ENCODE measurements around the gene TREH. TPM values are rescaled to one million over a fixed set of nuclear protein-coding genes. Genes with fewer than 3 reads are reported as not detected.
"Not testable (repeated sequence)": the region's sequence is repeated elsewhere in the genome, so short reads cannot be mapped to it uniquely, and the experiment has no call there.

Gene TREH
- total and polyA plus RNA-seq, 2 donors from 2014 or later, result 1.0 to 10.2 TPM

DNA sequence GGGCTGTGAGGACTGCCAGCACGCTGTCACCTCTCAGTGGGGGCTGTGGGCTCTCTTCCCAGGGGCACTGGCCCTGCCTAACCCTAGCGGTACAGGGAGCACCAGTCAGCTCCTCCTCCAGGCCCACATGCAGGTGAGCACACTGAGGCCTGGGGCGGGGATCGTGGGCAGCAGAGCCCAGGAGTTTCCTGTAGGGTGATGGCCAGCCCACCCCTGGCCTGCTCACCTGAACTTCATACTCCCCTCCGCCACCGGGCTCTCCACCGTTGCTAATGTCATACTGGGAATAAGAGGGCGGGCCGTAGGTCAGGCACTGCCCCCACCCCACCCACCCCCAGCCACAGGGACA lies 10.0 kb upstream of the TREH start:
- intact Hi-C loops (cut with DNase I), result loop anchor here (2.0 kb wide), 1 partner anchor 267 kb away; the partner anchor contains the start of gene UPK2
- Histone ChIP-seq H3K36me3 (ENCODE audit: control insufficient read depth in 2 of 3, insufficient read depth in 3 of 3, low read length in 3 of 3) (no peaks in the 10 kb centered on the region), H3K4me3 (ENCODE audit: low read length in 3 of 3) (peak overlapping the region in 1 of 3 donors; percentile 45), H3K27ac (ENCODE audit: low read depth in 2 of 2, low read length in 2 of 2) (peak overlapping the region in 1 of 2 donors; percentile 57), H3K4me1 (ENCODE audit: control insufficient read depth in 2 of 3, insufficient read depth in 2 of 3, low read depth in 1 of 3, low read length in 3 of 3) (peaks cover 0 to 7% (median 0%) of the 10 kb centered on the region in 3 donors), H3K9me3 (ENCODE audit: control insufficient read depth in 2 of 3, insufficient read depth in 1 of 3, low read length in 3 of 3) (no peaks in the 10 kb centered on the region), H3K9ac (ENCODE audit: low read length in 3 of 3) (no peak overlapping the region), H3K27me3 (ENCODE audit: control insufficient read depth, insufficient read depth, low read length) (no peaks in the 10 kb centered on the region)
- FAIRE-seq (no peak), DNase-seq (no peak)
- TF ChIP-seq, protein P1, sequence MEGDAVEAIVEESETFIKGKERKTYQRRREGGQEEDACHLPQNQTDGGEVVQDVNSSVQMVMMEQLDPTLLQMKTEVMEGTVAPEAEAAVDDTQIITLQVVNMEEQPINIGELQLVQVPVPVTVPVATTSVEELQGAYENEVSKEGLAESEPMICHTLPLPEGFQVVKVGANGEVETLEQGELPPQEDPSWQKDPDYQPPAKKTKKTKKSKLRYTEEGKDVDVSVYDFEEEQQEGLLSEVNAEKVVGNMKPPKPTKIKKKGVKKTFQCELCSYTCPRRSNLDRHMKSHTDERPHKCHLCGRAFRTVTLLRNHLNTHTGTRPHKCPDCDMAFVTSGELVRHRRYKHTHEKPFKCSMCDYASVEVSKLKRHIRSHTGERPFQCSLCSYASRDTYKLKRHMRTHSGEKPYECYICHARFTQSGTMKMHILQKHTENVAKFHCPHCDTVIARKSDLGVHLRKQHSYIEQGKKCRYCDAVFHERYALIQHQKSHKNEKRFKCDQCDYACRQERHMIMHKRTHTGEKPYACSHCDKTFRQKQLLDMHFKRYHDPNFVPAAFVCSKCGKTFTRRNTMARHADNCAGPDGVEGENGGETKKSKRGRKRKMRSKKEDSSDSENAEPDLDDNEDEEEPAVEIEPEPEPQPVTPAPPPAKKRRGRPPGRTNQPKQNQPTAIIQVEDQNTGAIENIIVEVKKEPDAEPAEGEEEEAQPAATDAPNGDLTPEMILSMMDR (IDR thresholded peaks at IDR 0.05; ENCODE audit: borderline replicate concordance, extremely low read depth, insufficient read depth), result no peak

DNA sequence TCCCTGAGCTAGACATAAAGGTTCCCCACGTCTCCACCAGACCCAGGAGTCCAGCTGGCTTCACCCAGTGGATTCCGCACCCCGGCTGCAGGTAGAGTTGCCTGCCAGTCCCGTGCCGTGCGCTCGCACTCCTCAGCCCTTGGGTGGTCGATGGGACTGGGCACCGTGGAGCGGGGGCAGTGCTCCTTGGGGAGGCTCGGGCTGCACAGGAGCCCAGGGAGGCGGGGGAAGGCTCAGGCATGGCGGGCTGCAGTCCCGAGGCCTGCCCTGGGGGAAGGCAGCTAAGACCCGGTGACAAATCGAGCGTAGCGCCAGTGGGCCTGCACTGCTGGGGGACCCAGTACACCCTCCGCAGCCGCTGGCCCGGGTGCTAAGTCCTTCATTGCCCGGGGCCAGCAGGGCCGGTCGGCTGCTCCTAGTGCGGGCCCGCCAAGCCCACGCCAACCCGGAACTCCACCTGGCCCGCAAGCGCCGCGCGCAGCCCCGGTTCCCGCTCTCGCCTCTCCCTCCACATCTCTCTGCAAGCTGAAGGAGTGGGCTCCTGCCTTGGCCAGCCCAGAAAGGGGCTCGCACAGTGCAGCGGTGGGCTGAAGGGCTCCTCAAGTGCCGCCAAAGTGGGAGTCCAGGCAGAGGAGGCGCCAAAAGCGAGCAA lies 9.5 kb upstream of the TREH start:
- DNase-seq, result peak in 1 of 5 donors; percentile 76
- no peak for FAIRE-seq
- H3K27me3 ChIP-seq (ENCODE audit: control insufficient read depth, insufficient read depth, low read length), result no peaks in the 10 kb centered on the region
- intact Hi-C loops (cut with DNase I), result loop anchor here (2.0 kb wide), 1 partner anchor 268 kb away; the partner anchor contains the start of gene UPK2
- no peak overlapping the region for H3K4me3 ChIP-seq (ENCODE audit: low read length in 3 of 3)
- TF ChIP-seq, protein P1 (IDR thresholded peaks at IDR 0.05; ENCODE audit: borderline replicate concordance, extremely low read depth, insufficient read depth), result no peak
- no peaks in the 10 kb centered on the region for H3K9me3 ChIP-seq (ENCODE audit: control insufficient read depth in 2 of 3, insufficient read depth in 1 of 3, low read length in 3 of 3)
- no peaks in the 10 kb centered on the region for H3K36me3 ChIP-seq (ENCODE audit: control insufficient read depth in 2 of 3, insufficient read depth in 3 of 3, low read length in 3 of 3)
- no peak overlapping the region for H3K9ac ChIP-seq (ENCODE audit: low read length in 3 of 3)
- peak overlapping the region in 1 of 2 donors; percentile 57 for H3K27ac ChIP-seq (ENCODE audit: low read depth in 2 of 2, low read length in 2 of 2)
- peaks cover 0 to 7% (median 0%) of the 10 kb centered on the region in 3 donors for H3K4me1 ChIP-seq (ENCODE audit: control insufficient read depth in 2 of 3, insufficient read depth in 2 of 3, low read depth in 1 of 3, low read length in 3 of 3)

- H3K4me3 ChIP-seq (ENCODE audit: low read length in 3 of 3); H3K36me3 ChIP-seq (ENCODE audit: control insufficient read depth in 2 of 3, insufficient read depth in 3 of 3, low read length in 3 of 3); H3K27ac ChIP-seq (ENCODE audit: low read depth in 2 of 2, low read length in 2 of 2); H3K9me3 ChIP-seq (ENCODE audit: control insufficient read depth in 2 of 3, insufficient read depth in 1 of 3, low read length in 3 of 3); H3K27me3 ChIP-seq (ENCODE audit: control insufficient read depth, insufficient read depth, low read length); FAIRE-seq; DNase-seq; H3K4me1 ChIP-seq (ENCODE audit: control insufficient read depth in 2 of 3, insufficient read depth in 2 of 3, low read depth in 1 of 3, low read length in 3 of 3); H3K9ac ChIP-seq (ENCODE audit: low read length in 3 of 3): not testable (repeated sequence)
- intact Hi-C loops (cut with DNase I), result loop anchor here (2.0 kb wide), 1 partner anchor 268 kb away; the partner anchor contains the start of gene UPK2
Observed at GRCh38 chr11:118688339-118688738, 8.9 kb upstream of the TREH start.

DNA sequence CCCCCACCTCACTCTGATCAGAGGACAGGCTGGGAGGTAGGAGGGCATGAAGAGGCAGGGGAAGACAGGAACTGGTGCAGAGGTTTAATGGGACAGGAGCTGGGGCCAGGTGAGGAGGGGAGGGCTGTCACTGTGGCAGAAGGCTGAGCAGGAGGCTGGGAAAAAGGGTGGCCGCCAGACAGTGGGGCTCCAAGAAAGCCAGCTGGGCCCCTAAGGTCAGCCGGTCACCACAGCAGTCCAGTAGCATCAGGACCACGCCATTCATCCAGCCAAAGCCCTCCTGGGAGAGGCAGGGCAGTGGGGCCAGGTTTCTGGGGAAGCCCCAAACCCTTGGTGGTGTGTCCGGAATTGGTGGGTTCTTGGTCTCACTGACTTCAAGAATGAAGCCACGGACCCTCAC lies 8.5 kb upstream of the TREH start:
- Histone ChIP-seq H3K4me1 (ENCODE audit: control insufficient read depth in 2 of 3, insufficient read depth in 2 of 3, low read depth in 1 of 3, low read length in 3 of 3) (peaks cover 0 to 7% (median 0%) of the 10 kb centered on the region in 3 donors), H3K36me3 (ENCODE audit: control insufficient read depth in 2 of 3, insufficient read depth in 3 of 3, low read length in 3 of 3) (no peaks in the 10 kb centered on the region), H3K9me3 (ENCODE audit: control insufficient read depth in 2 of 3, insufficient read depth in 1 of 3, low read length in 3 of 3) (no peaks in the 10 kb centered on the region), H3K27ac (ENCODE audit: low read depth in 2 of 2, low read length in 2 of 2) (no peak overlapping the region), H3K4me3 (ENCODE audit: low read length in 3 of 3) (no peak overlapping the region), H3K27me3 (ENCODE audit: control insufficient read depth, insufficient read depth, low read length) (no peaks in the 10 kb centered on the region), H3K9ac (ENCODE audit: low read length in 3 of 3) (no peak overlapping the region)
- TF ChIP-seq, protein P1 (IDR thresholded peaks at IDR 0.05; ENCODE audit: borderline replicate concordance, extremely low read depth, insufficient read depth), result no peak
- no peak for FAIRE-seq
- no peak for DNase-seq
- intact Hi-C loops (cut with DNase I), result loop anchor here (2.0 kb wide), 1 partner anchor 269 kb away; the partner anchor contains the start of gene UPK2

All from kidney (tissue), 14 donors.